GM23248 (cell line): ENCODE measurements around the gene PHLDB1.

Experiments used
- EZH2 ChIP-seq: fragments of 200-600 bp; sonication (generic); IDR thresholded peaks from 2 replicates; pipeline ENCODE4 v1.6.1; 2018; ENCODE audit warnings: antibody characterized with exemption, mild to moderate bottlenecking; ENCODE audit not compliant: insufficient read depth, poor library complexity, severe bottlenecking
- EZH2phosphoT487 ChIP-seq: fragments of 200-600 bp; sonication (generic); IDR thresholded peaks from 2 replicates; pipeline ENCODE4 v1.6.1; 2018; ENCODE audit warnings: antibody characterized with exemption, moderate library complexity, mild to moderate bottlenecking, low read depth; ENCODE audit not compliant: insufficient read depth

DNA sequence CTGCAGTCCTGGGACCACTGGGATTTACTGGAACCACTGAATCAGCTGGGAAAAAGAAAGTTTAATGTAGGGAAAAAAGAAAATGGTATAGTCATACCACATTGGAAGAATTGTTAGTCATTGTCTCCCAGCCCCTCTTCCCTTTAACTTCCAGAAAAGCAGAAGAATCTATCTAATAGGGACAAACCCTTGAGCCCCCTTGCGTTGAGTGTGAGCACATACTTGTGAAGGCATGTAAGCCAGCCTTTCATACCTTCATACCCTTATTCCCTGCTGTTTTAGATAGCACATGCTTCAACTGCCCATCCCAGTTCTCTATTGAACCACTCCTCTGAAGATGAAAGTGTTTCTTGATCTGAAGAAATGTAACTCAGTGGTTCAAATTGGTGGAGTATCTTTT, 65.4 kb downstream of the PHLDB1 start:
- TF ChIP-seq EZH2phosphoT487 (no peak), EZH2 (no peak)
